ENCODE data around the gene CMTM1. TPM values are rescaled to one million over a fixed set of nuclear protein-coding genes. Genes with fewer than 3 reads are reported as not detected.
A peak's percentile ranks its signal among the peaks of the same experiment; 100 is the strongest.

The CMTM1 gene
- polyA plus RNA-seq, 2 donors, result 0.14 to 0.22 TPM

DNA sequence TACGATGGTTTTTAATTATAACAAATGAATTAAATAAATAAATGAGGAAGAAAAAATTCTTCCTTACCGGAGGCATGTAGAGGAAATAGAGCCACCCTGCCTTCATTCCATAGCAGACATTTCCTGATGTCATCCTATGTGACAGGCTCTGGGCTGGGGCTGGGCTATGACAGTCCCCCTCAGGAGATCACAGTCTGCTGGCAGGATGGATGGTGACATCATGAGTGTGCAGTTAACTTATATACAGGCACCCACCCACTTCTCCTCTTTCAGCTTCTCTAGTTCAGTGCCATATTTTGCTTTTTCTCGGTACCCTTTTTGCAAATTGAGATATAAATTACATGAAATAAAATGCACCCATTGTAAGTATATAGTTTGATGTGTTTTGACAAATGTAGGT is 31.9 kb downstream of the CMTM1 start:
- Histone ChIP-seq H3K9me3 (ENCODE audit: control insufficient read depth in 2 of 2, insufficient read depth in 1 of 2, low read depth in 1 of 2, low read length in 1 of 2) (no peaks in the 10 kb centered on the region), H3K27me3 (ENCODE audit: control insufficient read depth in 1 of 2, insufficient read depth in 2 of 2, low read length in 2 of 2) (no peaks in the 10 kb centered on the region), H3K27ac (ENCODE audit: low read depth in 2 of 2, low read length in 1 of 2) (no peak overlapping the region), H3K36me3 (ENCODE audit: control insufficient read depth in 2 of 2, insufficient read depth in 2 of 2, low read length in 1 of 2) (no peaks in the 10 kb centered on the region), H3K4me3 (ENCODE audit: low read depth in 1 of 2, low read length in 2 of 2) (no peak overlapping the region), H3K4me1 (ENCODE audit: control insufficient read depth in 2 of 2, insufficient read depth in 2 of 2, low read length in 1 of 2) (no peaks in the 10 kb centered on the region)
- WGBS, 2 donors, result 67 to 75% methylated on average over 3 of the region's 3 CpGs

DNA sequence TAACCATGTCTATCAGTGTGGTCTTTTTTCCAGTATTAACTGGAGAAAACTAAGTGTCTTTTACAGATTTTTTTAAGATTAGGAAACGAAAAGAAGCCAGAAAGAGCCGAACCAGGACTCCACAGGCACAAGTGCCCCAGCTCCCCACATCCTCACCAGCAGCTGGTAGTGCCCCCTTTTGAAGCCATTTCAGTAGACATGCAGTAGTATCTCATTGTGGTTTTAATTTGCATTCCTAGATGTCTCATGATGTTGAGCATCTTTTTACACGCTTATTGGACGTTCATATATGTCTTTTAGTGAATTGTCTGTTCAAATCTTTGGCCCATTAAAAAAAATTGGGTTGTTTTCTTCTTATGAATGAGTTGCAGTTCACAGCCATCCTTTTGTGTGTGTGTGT is 33.5 kb downstream of the CMTM1 start:
- Histone ChIP-seq H3K4me3 (ENCODE audit: low read depth in 1 of 2, low read length in 2 of 2) (no peak overlapping the region), H3K4me1 (ENCODE audit: control insufficient read depth in 2 of 2, insufficient read depth in 2 of 2, low read length in 1 of 2) (no peaks in the 10 kb centered on the region), H3K27me3 (ENCODE audit: control insufficient read depth in 1 of 2, insufficient read depth in 2 of 2, low read length in 2 of 2) (no peaks in the 10 kb centered on the region), H3K9me3 (ENCODE audit: control insufficient read depth in 2 of 2, insufficient read depth in 1 of 2, low read depth in 1 of 2, low read length in 1 of 2) (no peaks in the 10 kb centered on the region), H3K27ac (ENCODE audit: low read depth in 2 of 2, low read length in 1 of 2) (no peak overlapping the region), H3K36me3 (ENCODE audit: control insufficient read depth in 2 of 2, insufficient read depth in 2 of 2, low read length in 1 of 2) (no peaks in the 10 kb centered on the region)
- 92 to 93% methylated on average over 4 of the region's 4 CpGs for WGBS, 2 donors

GRCh38 chr16:66600477-66600876 is 34.2 kb downstream of the CMTM1 start:
- WGBS, 2 donors, result 100% methylated on average over 1 of the region's 1 CpG
- H3K27me3 ChIP-seq (ENCODE audit: control insufficient read depth in 1 of 2, insufficient read depth in 2 of 2, low read length in 2 of 2), result no peaks in the 10 kb centered on the region
- no peaks in the 10 kb centered on the region for H3K36me3 ChIP-seq (ENCODE audit: control insufficient read depth in 2 of 2, insufficient read depth in 2 of 2, low read length in 1 of 2)
- no peaks in the 10 kb centered on the region for H3K9me3 ChIP-seq (ENCODE audit: control insufficient read depth in 2 of 2, insufficient read depth in 1 of 2, low read depth in 1 of 2, low read length in 1 of 2)
- H3K4me1 ChIP-seq (ENCODE audit: control insufficient read depth in 2 of 2, insufficient read depth in 2 of 2, low read length in 1 of 2), result peaks cover 0 to under 1% of the 10 kb centered on the region in 2 donors
- H3K4me3 ChIP-seq (ENCODE audit: low read depth in 1 of 2, low read length in 2 of 2), result no peak overlapping the region
- no peak overlapping the region for H3K27ac ChIP-seq (ENCODE audit: low read depth in 2 of 2, low read length in 1 of 2)

GRCh38 chr16:66601471-66601870 is 35.2 kb downstream of the CMTM1 start:
- Histone ChIP-seq H3K36me3 (ENCODE audit: control insufficient read depth in 2 of 2, insufficient read depth in 2 of 2, low read length in 1 of 2) (no peaks in the 10 kb centered on the region), H3K4me3 (ENCODE audit: low read depth in 1 of 2, low read length in 2 of 2) (no peak overlapping the region), H3K4me1 (ENCODE audit: control insufficient read depth in 2 of 2, insufficient read depth in 2 of 2, low read length in 1 of 2) (peaks cover 3 to 8% of the 10 kb centered on the region in 2 donors), H3K9me3 (ENCODE audit: control insufficient read depth in 2 of 2, insufficient read depth in 1 of 2, low read depth in 1 of 2, low read length in 1 of 2) (no peaks in the 10 kb centered on the region), H3K27ac (ENCODE audit: low read depth in 2 of 2, low read length in 1 of 2) (no peak overlapping the region), H3K27me3 (ENCODE audit: control insufficient read depth in 1 of 2, insufficient read depth in 2 of 2, low read length in 2 of 2) (no peaks in the 10 kb centered on the region)
- 91 to 96% methylated on average over 5 of the region's 5 CpGs for WGBS, 2 donors

DNA sequence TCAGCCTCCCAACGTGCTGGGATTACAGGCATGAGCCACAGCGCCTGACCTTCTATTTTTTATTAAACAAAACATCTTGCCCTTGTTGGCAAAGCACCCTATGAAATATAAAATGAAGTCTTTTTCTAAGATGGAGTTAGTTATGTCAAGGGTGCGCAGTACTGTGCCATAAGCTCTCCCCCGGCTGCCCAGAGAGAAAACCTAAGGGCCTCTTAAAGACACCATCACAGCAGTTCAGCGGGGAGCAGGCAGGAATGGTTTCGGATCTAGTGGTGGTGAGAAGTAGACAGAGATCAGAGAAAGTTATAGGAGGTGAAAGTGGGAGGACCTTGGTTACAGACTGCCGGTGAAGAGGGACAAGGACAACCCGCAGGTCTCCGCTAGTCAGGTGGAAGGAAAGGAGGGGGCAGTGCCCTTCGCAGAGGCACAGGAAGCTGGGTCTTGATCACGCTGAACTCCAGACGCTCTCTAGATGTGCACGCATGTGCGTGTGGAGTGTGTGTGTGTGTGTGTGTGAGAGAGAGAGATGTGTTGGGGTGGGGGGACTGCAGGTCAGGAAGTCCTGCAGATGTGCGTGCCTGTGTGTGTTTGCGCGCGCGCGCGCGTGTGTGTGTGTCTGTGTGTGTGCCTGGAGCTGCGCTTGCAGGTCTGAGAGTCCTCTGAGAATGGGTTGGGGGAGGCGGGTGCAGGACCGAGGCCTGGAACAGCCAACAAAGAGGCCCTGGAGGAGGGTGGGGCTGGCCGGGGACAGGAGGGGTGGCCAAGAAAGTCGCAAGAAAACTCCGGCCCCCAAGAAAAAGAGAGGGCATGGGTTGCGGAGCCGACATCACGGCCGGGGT is 37.5 kb downstream of the CMTM1 start:
- peaks cover 3 to 9% of the 10 kb centered on the region in 2 donors for H3K4me1 ChIP-seq (ENCODE audit: control insufficient read depth in 2 of 2, insufficient read depth in 2 of 2, low read length in 1 of 2)
- no peaks in the 10 kb centered on the region for H3K27me3 ChIP-seq (ENCODE audit: control insufficient read depth in 1 of 2, insufficient read depth in 2 of 2, low read length in 2 of 2)
- peak overlapping the region; percentile 69 to 71 for H3K27ac ChIP-seq (ENCODE audit: low read depth in 2 of 2, low read length in 1 of 2)
- 10 to 13% methylated on average over 32 of the region's 32 CpGs for WGBS, 2 donors
- no peaks in the 10 kb centered on the region for H3K36me3 ChIP-seq (ENCODE audit: control insufficient read depth in 2 of 2, insufficient read depth in 2 of 2, low read length in 1 of 2)
- H3K4me3 ChIP-seq (ENCODE audit: low read depth in 1 of 2, low read length in 2 of 2), result peak overlapping the region; percentile 26 to 51
- no peaks in the 10 kb centered on the region for H3K9me3 ChIP-seq (ENCODE audit: control insufficient read depth in 2 of 2, insufficient read depth in 1 of 2, low read depth in 1 of 2, low read length in 1 of 2)

DNA sequence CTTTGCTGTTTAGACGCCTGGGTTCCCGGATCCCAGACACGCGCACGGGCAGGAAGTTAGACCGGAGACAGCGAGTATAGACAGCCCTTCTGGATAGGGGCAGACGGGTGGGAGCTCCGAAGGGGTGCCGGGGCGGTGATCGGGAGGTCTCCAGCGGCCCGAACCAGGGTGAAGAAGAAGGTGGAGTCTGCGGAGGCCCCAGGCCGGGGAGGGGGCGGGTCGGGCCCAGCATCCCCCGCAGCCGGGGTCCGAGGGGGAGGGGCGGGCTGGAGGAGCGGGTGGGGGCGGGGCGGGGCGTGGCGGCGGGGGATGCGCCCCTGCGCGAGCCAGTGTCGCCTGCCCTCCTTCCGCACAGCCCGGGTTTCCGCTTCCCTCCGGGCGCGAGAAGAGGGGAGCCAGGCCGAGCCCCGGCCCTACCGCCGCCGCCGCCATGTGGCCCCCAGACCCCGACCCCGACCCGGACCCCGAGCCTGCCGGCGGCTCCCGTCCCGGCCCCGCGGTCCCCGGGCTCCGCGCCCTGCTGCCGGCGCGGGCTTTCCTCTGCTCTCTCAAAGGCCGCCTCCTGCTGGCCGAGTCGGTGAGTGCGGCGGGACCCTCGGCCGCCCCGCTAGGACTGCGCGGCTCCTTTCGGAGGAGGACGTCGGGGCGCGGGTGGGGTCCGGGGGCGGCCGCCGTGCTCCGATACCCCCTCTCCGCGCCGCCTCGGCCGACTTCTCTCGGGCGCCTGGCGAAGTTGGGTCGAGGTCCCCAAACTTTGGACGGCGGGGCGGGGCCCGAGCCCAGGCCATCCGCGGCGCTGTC is 38.3 kb downstream of the CMTM1 start, which contains the start of gene CMTM3:
Gene CMTM3, plus strand, starts transcription at position 329 of the 801 bp plus-strand sequence. Its CDS starts 102 bp downstream, at position 431.
- Histone ChIP-seq H3K36me3 (ENCODE audit: control insufficient read depth in 2 of 2, insufficient read depth in 2 of 2, low read length in 1 of 2) (peaks cover 0 to under 1% of the 10 kb centered on the region in 2 donors), H3K9me3 (ENCODE audit: control insufficient read depth in 2 of 2, insufficient read depth in 1 of 2, low read depth in 1 of 2, low read length in 1 of 2) (no peaks in the 10 kb centered on the region), H3K4me1 (ENCODE audit: control insufficient read depth in 2 of 2, insufficient read depth in 2 of 2, low read length in 1 of 2) (peaks cover 3 to 13% of the 10 kb centered on the region in 2 donors), H3K27ac (ENCODE audit: low read depth in 2 of 2, low read length in 1 of 2) (peak within 1 kb of the TSS; percentile 69 to 71), H3K27me3 (ENCODE audit: control insufficient read depth in 1 of 2, insufficient read depth in 2 of 2, low read length in 2 of 2) (no peaks in the 10 kb centered on the region), H3K4me3 (ENCODE audit: low read depth in 1 of 2, low read length in 2 of 2) (peak within 1 kb of the TSS; percentile 51 to 63)
- WGBS, 2 donors, result 1% methylated on average over 49 to 87 of the region's 96 CpGs

DNA sequence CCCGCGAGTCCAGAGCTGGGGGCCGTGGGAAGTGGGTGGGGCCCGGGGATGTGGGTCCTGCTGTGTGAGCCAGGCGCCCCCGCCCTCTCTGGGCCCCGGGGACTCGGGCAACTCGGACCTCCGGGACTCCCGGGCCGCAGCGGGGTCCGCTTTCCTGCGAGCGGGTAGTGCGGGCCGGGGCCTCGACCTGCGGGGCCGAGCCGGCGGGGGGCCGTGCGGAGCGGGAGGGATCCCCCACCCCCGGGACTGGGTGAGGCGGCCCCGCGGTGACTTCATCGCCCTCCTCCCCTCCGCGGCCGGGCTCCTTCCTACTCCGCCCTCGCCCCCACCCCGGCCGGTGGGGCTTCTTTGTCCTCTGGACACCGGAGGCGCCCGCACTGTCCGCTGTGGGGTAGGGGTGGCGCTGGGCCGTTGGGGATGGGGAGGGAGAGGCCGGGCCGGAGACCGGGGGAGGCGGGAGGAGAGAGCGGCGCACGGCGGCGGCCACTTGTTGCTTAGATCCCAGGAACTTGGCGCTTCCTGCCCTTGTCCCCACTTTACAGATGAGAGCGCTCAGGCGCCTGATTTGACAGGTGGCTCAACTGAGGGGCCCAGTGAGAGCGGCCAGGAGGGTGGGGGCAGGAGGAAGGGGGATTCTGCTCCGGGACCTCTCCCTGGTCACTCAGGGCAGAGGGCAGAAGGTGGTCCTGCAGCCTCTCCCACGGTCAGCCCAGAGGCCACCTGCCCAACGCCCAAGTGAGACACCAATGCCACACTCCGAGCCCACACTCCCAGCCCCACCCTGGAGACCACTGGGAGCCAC is 39.1 kb downstream of the CMTM1 start:
- Histone ChIP-seq H3K27ac (ENCODE audit: low read depth in 2 of 2, low read length in 1 of 2) (peak overlapping the region; percentile 26 to 71), H3K4me3 (ENCODE audit: low read depth in 1 of 2, low read length in 2 of 2) (peak overlapping the region; percentile 51 to 63), H3K36me3 (ENCODE audit: control insufficient read depth in 2 of 2, insufficient read depth in 2 of 2, low read length in 1 of 2) (peaks cover 0 to 7% of the 10 kb centered on the region in 2 donors), H3K4me1 (ENCODE audit: control insufficient read depth in 2 of 2, insufficient read depth in 2 of 2, low read length in 1 of 2) (peaks cover 3 to 13% of the 10 kb centered on the region in 2 donors), H3K9me3 (ENCODE audit: control insufficient read depth in 2 of 2, insufficient read depth in 1 of 2, low read depth in 1 of 2, low read length in 1 of 2) (no peaks in the 10 kb centered on the region), H3K27me3 (ENCODE audit: control insufficient read depth in 1 of 2, insufficient read depth in 2 of 2, low read length in 2 of 2) (no peaks in the 10 kb centered on the region)
- 3 to 10% methylated on average over 34 to 61 of the region's 61 CpGs for WGBS, 2 donors

GRCh38 chr16:66605979-66606751 is 39.9 kb downstream of the CMTM1 start:
- Histone ChIP-seq H3K4me3 (ENCODE audit: low read depth in 1 of 2, low read length in 2 of 2) (no peak overlapping the region), H3K36me3 (ENCODE audit: control insufficient read depth in 2 of 2, insufficient read depth in 2 of 2, low read length in 1 of 2) (peaks cover 0 to 7% of the 10 kb centered on the region in 2 donors), H3K27me3 (ENCODE audit: control insufficient read depth in 1 of 2, insufficient read depth in 2 of 2, low read length in 2 of 2) (no peaks in the 10 kb centered on the region), H3K4me1 (ENCODE audit: control insufficient read depth in 2 of 2, insufficient read depth in 2 of 2, low read length in 1 of 2) (peaks cover 3 to 13% of the 10 kb centered on the region in 2 donors), H3K27ac (ENCODE audit: low read depth in 2 of 2, low read length in 1 of 2) (peak overlapping the region; percentile 26 to 71), H3K9me3 (ENCODE audit: control insufficient read depth in 2 of 2, insufficient read depth in 1 of 2, low read depth in 1 of 2, low read length in 1 of 2) (no peaks in the 10 kb centered on the region)
- WGBS, 2 donors, result 44 to 53% methylated on average over 10 of the region's 10 CpGs
